Activated naive CD8-positive, alpha-beta T cell (primary cell): ENCODE data around the gene MARCHF10.
"Not testable (repeated sequence)": the region's sequence is repeated elsewhere in the genome, so short reads cannot be mapped to it uniquely, and the experiment has no call there.

Source experiments
- H3K27ac Mint-ChIP-seq: one replicate; pipeline ENCODE4 v1.8.0; 2021; ENCODE audit warnings: mixed read lengths
- H3K27me3 Mint-ChIP-seq: one replicate; pipeline ENCODE4 v1.8.0; 2021; ENCODE audit warnings: mixed read lengths
- H3K36me3 Mint-ChIP-seq: one replicate; pipeline ENCODE4 v1.8.0; 2021; ENCODE audit warnings: mixed read lengths
- H3K4me1 Mint-ChIP-seq: one replicate; pipeline ENCODE4 v1.8.0; 2021; ENCODE audit warnings: low read depth, mixed read lengths
- H3K4me3 Mint-ChIP-seq: one replicate; pipeline ENCODE4 v1.8.0; 2021; ENCODE audit warnings: mild to moderate bottlenecking, mixed read lengths
- H3K9me3 Mint-ChIP-seq: one replicate; pipeline ENCODE4 v1.8.0; 2021; ENCODE audit warnings: low read depth, mixed read lengths

The MARCHF10 gene

DNA sequence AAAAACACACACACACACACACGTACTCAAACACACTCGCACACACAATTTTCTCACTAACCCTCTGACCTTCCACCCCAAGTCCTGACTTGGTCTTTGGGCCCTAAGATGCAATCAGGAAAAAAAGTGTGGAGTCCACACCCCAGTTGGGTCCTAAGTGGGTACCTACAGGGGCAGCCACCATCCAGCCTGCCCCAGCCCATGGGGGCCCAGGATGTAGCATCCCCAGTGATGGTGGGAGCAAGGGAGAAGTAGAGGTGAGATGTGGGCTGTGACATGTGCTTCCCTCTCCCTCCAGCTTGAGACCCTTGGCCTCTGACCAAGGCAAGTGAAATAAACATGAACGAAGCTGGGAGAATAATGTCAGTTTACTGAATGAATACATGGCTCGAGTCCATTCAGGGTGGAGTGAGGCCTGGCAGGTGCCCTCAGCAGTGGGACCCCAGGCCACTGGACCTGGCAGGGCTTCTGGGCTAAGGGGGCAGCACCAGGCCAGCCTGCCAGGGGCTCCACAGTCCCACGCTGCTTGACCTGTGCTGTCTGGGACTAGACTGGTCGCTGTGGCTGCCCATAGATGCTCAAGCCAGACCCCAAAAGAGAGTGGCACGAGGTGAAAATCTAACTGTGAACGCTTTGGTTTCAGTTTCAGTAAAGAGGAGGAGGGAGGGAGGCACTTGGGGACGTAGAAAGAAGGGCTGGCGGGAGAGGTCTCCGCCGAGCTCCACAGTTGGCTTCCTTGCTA, 107.0 kb downstream of the MARCHF10 start:
- H3K4me3 Mint-ChIP-seq = no peak overlapping the region
- H3K27me3 Mint-ChIP-seq = peaks cover 5% of the 10 kb centered on the region
- H3K4me1 Mint-ChIP-seq = peaks cover 7% of the 10 kb centered on the region
- H3K27ac Mint-ChIP-seq = no peak overlapping the region
- H3K9me3 Mint-ChIP-seq = no peaks in the 10 kb centered on the region
- no peaks in the 10 kb centered on the region for H3K36me3 Mint-ChIP-seq

GRCh38 chr17:62698459-62698858, 109.7 kb downstream of the MARCHF10 start:
- not testable (repeated sequence) for H3K27me3 Mint-ChIP-seq, H3K9me3 Mint-ChIP-seq, H3K4me3 Mint-ChIP-seq, H3K27ac Mint-ChIP-seq, H3K4me1 Mint-ChIP-seq, H3K36me3 Mint-ChIP-seq

GRCh38 chr17:62696726-62697490, 111.2 kb downstream of the MARCHF10 start:
- no peaks in the 10 kb centered on the region for H3K27me3 Mint-ChIP-seq
- H3K4me3 Mint-ChIP-seq = no peak overlapping the region
- H3K4me1 Mint-ChIP-seq = no peaks in the 10 kb centered on the region
- H3K27ac Mint-ChIP-seq = no peak overlapping the region
- no peaks in the 10 kb centered on the region for H3K36me3 Mint-ChIP-seq
- no peaks in the 10 kb centered on the region for H3K9me3 Mint-ChIP-seq

DNA sequence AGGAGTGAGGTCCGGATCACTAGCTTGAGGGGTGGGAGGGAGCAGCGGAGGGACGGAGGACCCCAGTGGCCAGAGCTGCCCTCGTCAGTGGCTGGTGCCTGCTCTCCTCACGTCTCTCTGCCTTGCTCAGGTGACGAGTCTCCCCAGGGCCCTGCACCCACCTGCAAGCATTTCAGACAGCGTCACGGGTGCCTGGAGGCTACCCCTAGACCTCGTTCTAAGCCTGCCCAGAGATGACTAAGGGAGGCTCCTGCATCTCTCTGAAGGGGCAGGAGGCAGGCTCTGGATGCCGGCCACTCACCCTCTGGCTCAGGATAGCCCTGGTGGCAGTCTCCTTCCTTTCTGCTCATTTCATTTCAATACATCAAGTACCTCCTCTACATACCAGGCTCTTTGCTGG, 111.9 kb downstream of the MARCHF10 start:
- Mint-ChIP-seq H3K36me3 (no peaks in the 10 kb centered on the region), H3K27ac (no peak overlapping the region)

DNA sequence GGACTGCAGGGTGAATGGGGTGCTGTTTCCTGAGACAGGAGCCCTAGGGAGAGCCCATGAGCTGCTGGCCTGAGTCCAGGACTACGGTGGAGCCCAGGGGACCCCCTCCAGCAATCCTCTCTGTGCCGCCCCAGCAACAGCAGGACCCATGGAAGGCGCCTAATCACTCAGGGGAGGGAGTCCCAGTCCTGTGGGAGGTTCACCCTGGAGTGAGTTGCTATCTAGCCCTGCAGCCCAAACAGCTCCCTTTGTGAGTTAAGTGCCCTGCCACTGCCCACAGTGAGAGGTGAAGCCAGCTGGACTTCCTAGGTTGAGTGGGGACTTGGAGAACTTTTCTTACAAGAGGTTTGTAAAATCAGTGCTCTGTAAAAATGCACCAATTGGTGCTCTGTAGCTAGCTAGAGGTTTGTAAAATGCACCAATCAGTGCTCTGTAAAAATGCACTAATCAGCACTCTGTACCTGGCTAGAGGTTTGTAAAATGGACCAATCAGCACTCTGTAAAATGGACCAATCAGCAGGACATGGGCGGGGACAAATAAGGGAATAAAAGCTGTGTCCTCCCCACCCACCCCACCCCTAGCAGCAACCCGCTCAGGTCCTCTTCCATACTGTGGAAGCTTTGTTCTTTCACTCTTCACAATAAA, 112.9 kb downstream of the MARCHF10 start:
- not testable (repeated sequence) for H3K9me3 Mint-ChIP-seq, H3K4me1 Mint-ChIP-seq, H3K27ac Mint-ChIP-seq, H3K36me3 Mint-ChIP-seq, H3K27me3 Mint-ChIP-seq, H3K4me3 Mint-ChIP-seq

More for the DNA sequence above, 111.9 kb downstream of the MARCHF10 start:
- H3K9me3 Mint-ChIP-seq = no peaks in the 10 kb centered on the region
- no peak overlapping the region for H3K4me3 Mint-ChIP-seq
- H3K4me1 Mint-ChIP-seq = no peaks in the 10 kb centered on the region
- H3K27me3 Mint-ChIP-seq = no peaks in the 10 kb centered on the region

- Mint-ChIP-seq H3K27me3 (no peaks in the 10 kb centered on the region), H3K4me1 (no peaks in the 10 kb centered on the region), H3K4me3 (no peak overlapping the region), H3K36me3 (no peaks in the 10 kb centered on the region), H3K9me3 (no peaks in the 10 kb centered on the region), H3K27ac (no peak overlapping the region)
These were observed 114.3 kb downstream of the MARCHF10 start for GRCh38 chr17:62693616-62694409.

- no peaks in the 10 kb centered on the region for H3K9me3 Mint-ChIP-seq
- no peak overlapping the region for H3K4me3 Mint-ChIP-seq
- no peaks in the 10 kb centered on the region for H3K27me3 Mint-ChIP-seq
- no peak overlapping the region for H3K27ac Mint-ChIP-seq
- H3K36me3 Mint-ChIP-seq = no peaks in the 10 kb centered on the region
- no peaks in the 10 kb centered on the region for H3K4me1 Mint-ChIP-seq
These were observed 115.2 kb downstream of the MARCHF10 start for GRCh38 chr17:62692721-62693431.

GRCh38 chr17:62692159-62692651, 115.9 kb downstream of the MARCHF10 start:
- no peak overlapping the region for H3K4me3 Mint-ChIP-seq
- no peaks in the 10 kb centered on the region for H3K27me3 Mint-ChIP-seq
- no peaks in the 10 kb centered on the region for H3K4me1 Mint-ChIP-seq
- no peaks in the 10 kb centered on the region for H3K36me3 Mint-ChIP-seq
- peak overlapping the region; percentile 46 for H3K27ac Mint-ChIP-seq
- H3K9me3 Mint-ChIP-seq = no peaks in the 10 kb centered on the region

GRCh38 chr17:62691589-62691915, 116.6 kb downstream of the MARCHF10 start:
- H3K9me3 Mint-ChIP-seq, H3K4me1 Mint-ChIP-seq, H3K27ac Mint-ChIP-seq, H3K4me3 Mint-ChIP-seq, H3K27me3 Mint-ChIP-seq, H3K36me3 Mint-ChIP-seq: not testable (repeated sequence)

GRCh38 chr17:62690168-62690897, 117.8 kb downstream of the MARCHF10 start:
- Mint-ChIP-seq H3K27ac (no peak overlapping the region), H3K4me3 (no peak overlapping the region), H3K27me3 (no peaks in the 10 kb centered on the region), H3K9me3 (no peaks in the 10 kb centered on the region), H3K4me1 (no peaks in the 10 kb centered on the region), H3K36me3 (no peaks in the 10 kb centered on the region)

GRCh38 chr17:62689441-62690167, 118.5 kb downstream of the MARCHF10 start:
- Mint-ChIP-seq H3K27me3 (no peaks in the 10 kb centered on the region), H3K9me3 (no peaks in the 10 kb centered on the region), H3K36me3 (no peaks in the 10 kb centered on the region), H3K27ac (no peak overlapping the region), H3K4me3 (no peak overlapping the region), H3K4me1 (no peaks in the 10 kb centered on the region)

DNA sequence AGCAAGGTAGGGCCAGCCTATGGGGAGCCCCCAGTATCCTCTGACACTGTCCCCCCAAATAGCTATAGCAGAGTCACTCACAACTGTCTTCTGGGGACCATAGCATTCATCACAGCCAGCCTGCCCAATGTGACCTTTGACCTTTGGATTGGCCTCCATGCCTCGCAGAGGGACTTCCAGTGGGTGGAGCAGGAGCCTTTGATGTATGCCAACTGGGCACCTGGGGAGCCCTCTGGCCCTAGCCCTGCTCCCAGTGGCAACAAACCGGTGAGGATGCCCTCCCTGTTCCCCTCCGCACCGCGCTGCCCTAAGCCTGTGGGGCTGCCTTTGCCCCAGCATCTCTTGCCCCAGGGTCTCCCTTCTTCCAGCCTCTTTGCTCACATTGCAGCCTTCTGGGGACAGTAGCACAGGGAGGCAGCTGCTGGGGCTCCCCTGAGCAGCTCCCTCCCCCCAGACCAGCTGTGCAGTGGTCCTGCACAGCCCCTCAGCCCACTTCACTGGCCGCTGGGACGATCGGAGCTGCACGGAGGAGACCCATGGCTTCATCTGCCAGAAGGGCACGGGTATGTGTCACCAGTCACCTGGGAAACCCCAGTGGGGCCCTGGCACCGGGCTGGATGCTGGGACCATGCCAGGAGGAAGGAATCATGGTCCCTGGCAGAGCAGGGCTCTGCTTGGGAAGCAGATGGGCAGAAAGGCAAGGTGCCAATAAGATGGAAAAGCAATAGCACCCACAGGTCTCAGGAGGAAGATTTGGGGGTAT, 119.5 kb downstream of the MARCHF10 start:
- Mint-ChIP-seq H3K9me3 (no peaks in the 10 kb centered on the region), H3K36me3 (no peaks in the 10 kb centered on the region), H3K27ac (no peak overlapping the region), H3K4me1 (no peaks in the 10 kb centered on the region), H3K27me3 (no peaks in the 10 kb centered on the region), H3K4me3 (no peak overlapping the region)

DNA sequence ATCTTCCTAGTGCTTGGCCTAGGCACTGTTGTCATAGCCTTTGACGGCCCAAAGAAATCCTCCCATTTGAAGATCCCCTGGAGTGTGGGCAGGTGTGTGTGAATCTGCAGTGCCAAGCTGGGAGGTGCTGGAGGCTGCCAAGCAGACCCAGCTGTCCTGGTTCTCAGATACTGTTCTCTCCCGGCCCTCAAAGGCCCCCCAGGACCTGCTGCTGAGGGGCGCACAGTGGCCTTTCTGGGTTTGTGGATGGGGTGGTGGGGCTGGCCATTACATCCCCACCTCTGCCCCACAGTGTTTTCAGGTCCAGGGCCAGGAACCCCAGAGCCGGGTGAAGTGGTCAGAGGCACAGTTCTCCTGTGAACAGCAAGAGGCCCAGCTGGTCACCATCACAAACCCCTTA, 120.1 kb downstream of the MARCHF10 start:
- Mint-ChIP-seq H3K36me3 (no peaks in the 10 kb centered on the region), H3K27ac (no peak overlapping the region), H3K9me3 (no peaks in the 10 kb centered on the region), H3K4me1 (no peaks in the 10 kb centered on the region), H3K27me3 (no peaks in the 10 kb centered on the region), H3K4me3 (no peak overlapping the region)
